MM.1S (cell line): ENCODE results near the gene UBL5.

Experiments used
- DNase-seq: peaks from one replicate; pipeline ENCODE4 v3.0.0-alpha.2; 2015
- H2AFZ ChIP-seq: fragments of 300-600 bp; sonication (generic); 2 replicates; pipeline ENCODE4 v1.6.0; 2016; ENCODE audit warnings: antibody characterized with exemption, low read length
- H3F3A ChIP-seq: fragments of 300-600 bp; sonication (generic); 2 replicates; pipeline ENCODE4 v1.6.1; 2016; ENCODE audit warnings: mild to moderate bottlenecking, antibody characterized with exemption, low read length, moderate library complexity, mixed read lengths; ENCODE audit not compliant: insufficient read depth
- H3K27ac ChIP-seq: fragments of 300-600 bp; sonication (generic); 2 replicates; pipeline ENCODE4 v1.5.1; 2016; ENCODE audit warnings: mild to moderate bottlenecking, low read length
- H3K27me3 ChIP-seq: fragments of 300-600 bp; sonication (generic); replicated peaks from 2 replicates; pipeline ENCODE4 v1.6.0; 2016; ENCODE audit warnings: low read length; ENCODE audit not compliant: insufficient read depth
- H3K36me3 ChIP-seq: fragments of 300-600 bp; sonication (generic); replicated peaks from 2 replicates; pipeline ENCODE4 v1.6.1; 2016; ENCODE audit warnings: mild to moderate bottlenecking, low read length, mixed read lengths; ENCODE audit not compliant: insufficient read depth
- H3K4me1 ChIP-seq: fragments of 300-600 bp; sonication (generic); 2 replicates; pipeline ENCODE4 v1.6.1; 2016; ENCODE audit warnings: low read length, mixed read lengths
- H3K4me2 ChIP-seq: fragments of 300-600 bp; sonication (generic); 2 replicates; pipeline ENCODE4 v1.6.0; 2016; ENCODE audit warnings: low read depth, low read length
- H3K4me3 ChIP-seq: fragments of 300-600 bp; sonication (generic); 2 replicates; pipeline ENCODE4 v1.5.1; 2016; ENCODE audit warnings: low read length, mixed read lengths
- H3K79me2 ChIP-seq: fragments of 300-600 bp; sonication (generic); 2 replicates; pipeline ENCODE4 v1.6.1; 2016; ENCODE audit warnings: mixed run types, low read length, mixed read lengths
- H3K9ac ChIP-seq: fragments of 300-600 bp; sonication (generic); 2 replicates; pipeline ENCODE4 v1.6.1; 2016; ENCODE audit warnings: low read length, mixed read lengths
- H3K9me2 ChIP-seq: fragments of 300-600 bp; sonication (generic); replicated peaks from 2 replicates; pipeline ENCODE4 v1.6.1; 2016; ENCODE audit warnings: mild to moderate bottlenecking, low read length, mixed read lengths; ENCODE audit not compliant: insufficient read depth
- H3K9me3 ChIP-seq: fragments of 300-600 bp; sonication (generic); replicated peaks from 2 replicates; pipeline ENCODE4 v1.6.1; 2016; ENCODE audit warnings: mild to moderate bottlenecking, low read length, mixed read lengths; ENCODE audit not compliant: insufficient read depth
- H4K20me1 ChIP-seq: fragments of 300-600 bp; sonication (generic); 2 replicates; pipeline ENCODE4 v1.6.1; 2016; ENCODE audit warnings: mild to moderate bottlenecking, low read length, moderate library complexity, mixed read lengths; ENCODE audit not compliant: insufficient read depth
- EZH2 ChIP-seq: fragments of 300-600 bp; sonication (generic); optimal IDR thresholded peaks from 2 replicates; pipeline ENCODE3; 2017; ENCODE audit warnings: low read depth, mild to moderate bottlenecking, antibody characterized with exemption, low read length, mixed read lengths
- EZH2phosphoT487 ChIP-seq: fragments of 300-600 bp; sonication (generic); IDR thresholded peaks from 2 replicates; pipeline ENCODE4 v1.6.1; 2018; ENCODE audit warnings: antibody characterized with exemption, low read length
- TF ChIP-seq, protein P1 (sequence below): fragments of 300-600 bp; sonication (generic); IDR thresholded peaks from 2 replicates; pipeline ENCODE4 v1.5.1; 2016; ENCODE audit warnings: antibody characterized with exemption, low read length, mixed read lengths

UBL5 gene

DNA sequence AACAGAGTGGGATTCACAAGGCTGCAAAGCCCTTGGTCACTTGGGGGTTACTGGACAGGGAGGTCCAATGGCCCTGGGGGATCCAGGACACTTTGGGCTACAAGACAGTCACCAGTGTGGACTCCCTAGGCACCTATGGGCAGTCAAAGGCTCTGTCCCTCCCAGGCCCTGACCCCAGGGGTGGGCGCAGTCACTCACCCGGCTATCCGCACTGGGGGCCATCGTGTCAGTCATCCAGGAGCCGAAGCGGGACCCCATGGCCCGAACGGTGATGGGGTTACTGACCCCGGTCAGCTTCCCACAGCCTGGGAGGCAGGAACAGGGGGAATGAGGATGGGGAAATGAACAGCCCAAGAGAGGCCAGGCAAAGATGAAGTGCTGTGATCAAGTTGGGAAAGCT is 28.9 kb downstream of the UBL5 start:
- Histone ChIP-seq H3K27ac (no peak overlapping the region), H3F3A (no peaks in the 10 kb centered on the region), H2AFZ (no peak overlapping the region), H3K9me3 (no peaks in the 10 kb centered on the region), H3K4me2 (no peak overlapping the region), H3K9ac (no peak overlapping the region), H3K9me2 (no peaks in the 10 kb centered on the region), H3K4me3 (no peak overlapping the region), H3K4me1 (no peaks in the 10 kb centered on the region), H3K79me2 (no peaks in the 10 kb centered on the region), H4K20me1 (no peaks in the 10 kb centered on the region), H3K27me3 (no peaks in the 10 kb centered on the region), H3K36me3 (no peaks in the 10 kb centered on the region)
- TF ChIP-seq, protein P1, sequence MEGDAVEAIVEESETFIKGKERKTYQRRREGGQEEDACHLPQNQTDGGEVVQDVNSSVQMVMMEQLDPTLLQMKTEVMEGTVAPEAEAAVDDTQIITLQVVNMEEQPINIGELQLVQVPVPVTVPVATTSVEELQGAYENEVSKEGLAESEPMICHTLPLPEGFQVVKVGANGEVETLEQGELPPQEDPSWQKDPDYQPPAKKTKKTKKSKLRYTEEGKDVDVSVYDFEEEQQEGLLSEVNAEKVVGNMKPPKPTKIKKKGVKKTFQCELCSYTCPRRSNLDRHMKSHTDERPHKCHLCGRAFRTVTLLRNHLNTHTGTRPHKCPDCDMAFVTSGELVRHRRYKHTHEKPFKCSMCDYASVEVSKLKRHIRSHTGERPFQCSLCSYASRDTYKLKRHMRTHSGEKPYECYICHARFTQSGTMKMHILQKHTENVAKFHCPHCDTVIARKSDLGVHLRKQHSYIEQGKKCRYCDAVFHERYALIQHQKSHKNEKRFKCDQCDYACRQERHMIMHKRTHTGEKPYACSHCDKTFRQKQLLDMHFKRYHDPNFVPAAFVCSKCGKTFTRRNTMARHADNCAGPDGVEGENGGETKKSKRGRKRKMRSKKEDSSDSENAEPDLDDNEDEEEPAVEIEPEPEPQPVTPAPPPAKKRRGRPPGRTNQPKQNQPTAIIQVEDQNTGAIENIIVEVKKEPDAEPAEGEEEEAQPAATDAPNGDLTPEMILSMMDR = no peak
- TF ChIP-seq EZH2 = no peak
- no peak for TF ChIP-seq EZH2phosphoT487
- no peak for DNase-seq

DNA sequence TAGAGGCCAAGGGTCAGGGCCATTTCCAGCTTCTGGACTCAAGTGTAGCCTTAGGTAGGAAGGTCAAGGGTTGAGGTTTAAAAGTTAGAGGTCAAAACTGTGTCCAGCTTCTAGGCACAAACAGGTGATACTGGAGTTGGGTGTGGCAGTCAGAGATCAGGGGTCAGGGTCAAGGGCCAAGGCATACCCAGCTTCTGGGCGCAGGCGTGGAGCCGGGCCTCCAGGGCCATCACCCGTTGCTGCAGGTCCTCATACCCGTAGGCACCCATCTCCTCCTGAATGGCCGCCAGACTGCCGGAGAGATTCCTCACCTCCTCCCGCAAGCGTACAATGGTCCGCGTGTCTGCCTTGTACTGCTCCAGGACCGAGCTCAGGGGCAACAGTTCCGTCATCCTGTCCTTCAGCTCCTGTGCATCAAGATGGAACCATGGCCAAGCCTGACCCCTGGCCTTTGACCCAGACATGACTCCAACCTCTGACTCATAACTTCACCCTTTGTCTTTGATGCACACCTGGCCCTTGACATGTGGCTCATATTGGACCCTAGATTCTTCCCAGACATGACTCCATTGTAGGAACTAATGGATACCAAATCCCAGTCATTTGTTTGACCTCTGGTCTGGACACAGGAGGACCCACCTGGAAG is 29.5 kb downstream of the UBL5 start:
- Histone ChIP-seq H4K20me1 (no peaks in the 10 kb centered on the region), H3K27ac (no peak overlapping the region), H3K27me3 (no peaks in the 10 kb centered on the region), H3K9me2 (no peaks in the 10 kb centered on the region), H3F3A (no peaks in the 10 kb centered on the region), H3K4me2 (no peak overlapping the region), H3K79me2 (no peaks in the 10 kb centered on the region), H3K4me1 (no peaks in the 10 kb centered on the region), H2AFZ (no peak overlapping the region), H3K36me3 (no peaks in the 10 kb centered on the region), H3K9me3 (no peaks in the 10 kb centered on the region), H3K9ac (no peak overlapping the region), H3K4me3 (no peak overlapping the region)
- no peak for TF ChIP-seq EZH2
- TF ChIP-seq, protein P1 = no peak
- DNase-seq = no peak

- Histone ChIP-seq H3K79me2 (no peaks in the 10 kb centered on the region), H3K36me3 (no peaks in the 10 kb centered on the region), H3K27ac (no peak overlapping the region), H3K4me3 (no peak overlapping the region), H3K9me2 (no peaks in the 10 kb centered on the region), H3K27me3 (no peaks in the 10 kb centered on the region), H3K9me3 (no peaks in the 10 kb centered on the region), H3K4me1 (no peaks in the 10 kb centered on the region), H3K4me2 (no peak overlapping the region), H4K20me1 (no peaks in the 10 kb centered on the region), H2AFZ (no peak overlapping the region), H3F3A (no peaks in the 10 kb centered on the region), H3K9ac (no peak overlapping the region)
- TF ChIP-seq, protein P1 = no peak
- no peak for DNase-seq
Observed at GRCh38 chr19:9857920-9858746, 30.4 kb downstream of the UBL5 start.
